Liver (tissue), 9 donors: ENCODE results near the gene RAB18. TPM values are rescaled to one million over a fixed set of nuclear protein-coding genes. Genes with fewer than 3 reads are reported as not detected.

Experiments used
- DNase-seq: peaks from one replicate; pipeline ENCODE4 v3.0.0-alpha.2; 2017; ENCODE audit warnings: low spot score
- H3K27ac ChIP-seq, 2 donors: one replicate each; pipeline ENCODE4 v1.7.0; 2013; ENCODE audit warnings: inconsistent platforms in 2 of 2, low read length in 2 of 2, control low read depth in 1 of 2, low read depth in 1 of 2, mild to moderate bottlenecking in 1 of 2
- H3K27me3 ChIP-seq, 4 donors: one replicate each; pipeline versions ENCODE4 v1.6.1 to v1.7.0; 2013; ENCODE audit warnings: low read length in 3 of 4, inconsistent platforms in 1 of 4, mild to moderate bottlenecking in 1 of 4, moderate library complexity in 1 of 4; ENCODE audit not compliant: control insufficient read depth in 4 of 4, insufficient read depth in 4 of 4
- H3K36me3 ChIP-seq, 4 donors: one replicate each; pipeline versions ENCODE4 v1.6.1 to v1.7.0; 2013; ENCODE audit warnings: low read length in 3 of 4, mild to moderate bottlenecking in 3 of 4, low read depth in 1 of 4, moderate library complexity in 1 of 4; ENCODE audit not compliant: control insufficient read depth in 4 of 4, insufficient read depth in 3 of 4
- H3K4me1 ChIP-seq, 4 donors: one replicate each; pipeline versions ENCODE4 v1.6.1 to v1.7.0; 2013; ENCODE audit warnings: low read length in 3 of 4, mild to moderate bottlenecking in 3 of 4, moderate library complexity in 1 of 4; ENCODE audit not compliant: control insufficient read depth in 4 of 4, insufficient read depth in 4 of 4
- H3K4me3 ChIP-seq, 3 donors: one replicate each; pipeline versions ENCODE4 v1.6.1 to v1.7.0; 2013; ENCODE audit warnings: low read length in 3 of 3, control low read depth in 1 of 3, low read depth in 1 of 3, mild to moderate bottlenecking in 1 of 3
- H3K9ac ChIP-seq, 2 donors: one replicate each; pipeline ENCODE4 v1.7.0; 2013; ENCODE audit warnings: low read length in 2 of 2, mild to moderate bottlenecking in 2 of 2, moderate library complexity in 2 of 2, control low read depth in 1 of 2, low read depth in 1 of 2
- H3K9me3 ChIP-seq, 4 donors: one replicate each; pipeline versions ENCODE4 v1.6.1 to v1.7.0; 2013; ENCODE audit warnings: low read length in 3 of 4; ENCODE audit not compliant: control insufficient read depth in 4 of 4
- ATF3 ChIP-seq: IDR thresholded peaks from 2 replicates; pipeline ENCODE4 v1.6.1; 2016; ENCODE audit warnings: antibody characterized with exemption
- CTCF ChIP-seq: fragments of 150-350 bp; IDR thresholded peaks from 2 replicates; pipeline ENCODE4 v1.5.1; 2017; ENCODE audit warnings: improper control_type of control experiment, low read depth, low read length; ENCODE audit not compliant: missing input control
- EGR1 ChIP-seq, 2 donors: IDR thresholded peaks; 2 replicates each; pipeline ENCODE4 v1.6.1; 2016 to 2018; ENCODE audit warnings: antibody characterized with exemption in 2 of 2, low read depth in 2 of 2
- FOXA1 ChIP-seq: IDR thresholded peaks from 2 replicates; pipeline ENCODE4 v1.6.1; 2016; ENCODE audit warnings: antibody characterized with exemption
- FOXA2 ChIP-seq: IDR thresholded peaks from 2 replicates; pipeline ENCODE4 v1.6.1; 2016; ENCODE audit warnings: antibody characterized with exemption
- GABPA ChIP-seq, 2 donors: IDR thresholded peaks in 1 of 2; conservative IDR thresholded peaks in 1 of 2; 2 replicates each; pipeline ENCODE4 v1.6.1; 2016; ENCODE audit warnings: antibody characterized with exemption in 2 of 2, mild to moderate bottlenecking in 1 of 2, moderate library complexity in 1 of 2
- HNF4A ChIP-seq, 2 donors: conservative IDR thresholded peaks; 2 replicates each; pipeline ENCODE4 v1.6.1; 2016; ENCODE audit warnings: antibody characterized with exemption in 2 of 2, mild to moderate bottlenecking in 2 of 2
- HNF4G ChIP-seq: IDR thresholded peaks from 2 replicates; pipeline ENCODE4 v1.6.1; 2016; ENCODE audit warnings: antibody characterized with exemption
- JUND ChIP-seq, 2 donors: IDR thresholded peaks; 2 replicates each; pipeline ENCODE4 v1.6.1; 2016; ENCODE audit warnings: antibody characterized with exemption in 2 of 2
- MAX ChIP-seq: IDR thresholded peaks from 2 replicates; pipeline ENCODE4 v1.6.1; 2016; ENCODE audit warnings: antibody characterized with exemption
- NR2F2 ChIP-seq: IDR thresholded peaks from 2 replicates; pipeline ENCODE4 v1.6.1; 2016; ENCODE audit warnings: antibody characterized with exemption
- RAD21 ChIP-seq, 2 donors: IDR thresholded peaks; 2 replicates each; pipeline ENCODE4 v1.6.1; 2016; ENCODE audit warnings: antibody characterized with exemption in 2 of 2, mild to moderate bottlenecking in 2 of 2
- REST ChIP-seq: IDR thresholded peaks from 2 replicates; pipeline ENCODE4 v1.6.1; 2016; ENCODE audit warnings: antibody characterized with exemption, mild to moderate bottlenecking
- RXRA ChIP-seq, 2 donors: IDR thresholded peaks; 2 replicates each; pipeline ENCODE4 v1.6.1; 2017 to 2018; ENCODE audit warnings: antibody characterized with exemption in 2 of 2, mild to moderate bottlenecking in 1 of 2
- SP1 ChIP-seq: IDR thresholded peaks from 2 replicates; pipeline ENCODE4 v1.6.1; 2018; ENCODE audit warnings: antibody characterized with exemption, mild to moderate bottlenecking
- TAF1 ChIP-seq: conservative IDR thresholded peaks from 2 replicates; pipeline ENCODE4 v1.6.1; 2016; ENCODE audit warnings: antibody characterized with exemption, mild to moderate bottlenecking
- YY1 ChIP-seq: IDR thresholded peaks from 2 replicates; pipeline ENCODE4 v1.6.1; 2016; ENCODE audit warnings: antibody characterized with exemption, mild to moderate bottlenecking
- ZBTB33 ChIP-seq: IDR thresholded peaks from 2 replicates; pipeline ENCODE4 v1.6.1; 2016; ENCODE audit warnings: antibody characterized with exemption
- WGBS: extraction: QIAGEN DNeasy Blood & Tissue Kit; methylation state at CpG from one replicate; pipeline ENCODE4 v1.1.7; 2013; 5-methylcytosine and 5-hydroxymethylcytosine counted together
- polyA plus RNA-seq, 2 donors: library from polyadenylated mRNA; stranded (reverse) in 1 of 2; unstranded in 1 of 2; fragments of 200-250 nt in 1 of 2; fragments of >200 nt in 1 of 2; fragmentation: Nextera tagmentation in 1 of 2; extraction: Ambion mirVana in 1 of 2; gene quantifications; one replicate each; pipeline versions ENCODE4 v1.2.1 to v1.2.3, GENCODE V29; 2013 to 2015
- total RNA-seq, 2 donors: library from RNA; depleted of rRNA; stranded (reverse); fragments of >200 nt; gene quantifications; one replicate each; pipeline ENCODE4 v1.2.3, GENCODE V29; 2014
- donor health status: healthy.
- donor health status: healthy.
- donor health status: healthy.
- donor health status: healthy.
- donor health status: healthy.

The RAB18 gene
- total and polyA plus RNA-seq, 4 donors = 19.8 to 57.8 (median 25.2) TPM

- H3K27me3 ChIP-seq = no peaks in the 10 kb centered on the region
- TF ChIP-seq NR2F2 (peak; percentile 71), GABPA (IDR thresholded peaks at IDR 0.05 in 1 of 2, conservative IDR thresholded peaks at IDR 0.05 in 1 of 2) (no peak), TAF1 (no peak), FOXA1 (no peak), CTCF (peak; percentile 72), RXRA (IDR thresholded peaks at IDR 0.05) (peak; percentile 12 to 30), HNF4G (no peak), JUND (IDR thresholded peaks at IDR 0.05) (no peak), ATF3 (no peak), ZBTB33 (no peak), SP1 (no peak), FOXA2 (no peak), MAX (no peak), EGR1 (IDR thresholded peaks at IDR 0.05; ENCODE audit: low read depth in 2 of 2) (no peak), HNF4A (conservative IDR thresholded peaks at IDR 0.05) (no peak), YY1 (no peak), REST (no peak), RAD21 (IDR thresholded peaks at IDR 0.05) (peak; percentile 89 to 95)
- H3K4me1 ChIP-seq = no peaks in the 10 kb centered on the region
- under 1% methylated on average over 3 of the region's 3 CpGs for WGBS
- H3K36me3 ChIP-seq = no peaks in the 10 kb centered on the region
- no peak for DNase-seq
- H3K27ac ChIP-seq = no peak overlapping the region
- H3K9ac ChIP-seq = no peak overlapping the region
- no peaks in the 10 kb centered on the region for H3K9me3 ChIP-seq
- no peak overlapping the region for H3K4me3 ChIP-seq
Measured at GRCh38 chr10:27558612-27559020, 54.5 kb downstream of the RAB18 start.
